Left lung (tissue), 10 donors: ENCODE results near the gene RXFP1. TPM values are rescaled to one million over a fixed set of nuclear protein-coding genes. Genes with fewer than 3 reads are reported as not detected.

ENCODE experiments used
- ATAC-seq: fragments of 200-7000 bp; cut with Tn5 transposase; one replicate; pipeline ENCODE4 v1.9.1; 2020; ENCODE audit warnings: moderate library complexity
- DNase-seq, 4 donors: peaks; one replicate each; pipeline ENCODE4 v3.0.0-alpha.2; 2013 to 2020
- H3K27ac ChIP-seq, 2 donors: fragments of 200-600 bp; sonication (generic) in 1 of 2; one replicate each; pipeline versions ENCODE4 v1.5.0 to v1.8.0; 2020 to 2021
- H3K27me3 ChIP-seq, 2 donors: fragments of 200-600 bp; sonication (generic) in 1 of 2; one replicate each; pipeline versions ENCODE4 v1.5.0 to v1.8.0; 2020 to 2021
- H3K36me3 ChIP-seq, 2 donors: fragments of 200-600 bp; sonication (generic) in 1 of 2; one replicate each; pipeline versions ENCODE4 v1.5.0 to v1.8.0; 2020 to 2021
- H3K4me1 ChIP-seq, 2 donors: fragments of 200-600 bp; one replicate each; pipeline ENCODE4 v1.8.0; 2021
- H3K4me3 ChIP-seq, 2 donors: fragments of 200-600 bp; sonication (generic) in 1 of 2; one replicate each; pipeline versions ENCODE4 v1.5.0 to v1.8.0; 2020 to 2021; ENCODE audit warnings: mild to moderate bottlenecking in 1 of 2
- H3K9me3 ChIP-seq, 2 donors: fragments of 200-600 bp; sonication (generic) in 1 of 2; one replicate each; pipeline versions ENCODE4 v1.5.0 to v1.8.0; 2020 to 2021
- CTCF ChIP-seq, 2 donors: fragments of 200-600 bp; sonication (generic) in 1 of 2; IDR thresholded peaks; one replicate each; pipeline versions ENCODE4 v1.5.0 to v1.8.0; 2021; ENCODE audit warnings: antibody characterized with exemption in 2 of 2
- intact Hi-C, 2 donors: fragments of 100-400 bp; cut with DNase I; formaldehyde crosslinking; loops; one replicate each; pipeline versions ENCODE4 v1.11.2 to v1.14.2; 2022
- polyA plus RNA-seq, 6 donors: library from polyadenylated mRNA; unstranded; fragments of 120-200 nt; gene quantifications; one replicate each; pipeline ENCODE4 v1.2.1, GENCODE V29; 2013; ENCODE audit not compliant: insufficient read length in 6 of 6
- total RNA-seq, 2 donors: library from RNA; stranded (reverse); fragmentation: NEBNext Ultra II Directional; extraction: Animal tissue kit (Norgen Biotek cat#: 25700); gene quantifications; one replicate each; pipeline ENCODE4 v1.2.1, GENCODE V29; 2021
- donor health status: DM: no; HTN: yes; CAD: no.
- donor health status: DM: no; HTN: no; CAD: no.

The RXFP1 gene
- total and polyA plus RNA-seq, 8 donors = 2.7 to 10.2 (median 7.4) TPM

- ATAC-seq = no peak
- TF ChIP-seq CTCF (IDR thresholded peaks at IDR 0.05) = no peak
- peak overlapping the region in 1 of 2 donors; percentile 61 for H3K27ac ChIP-seq
- no peak for DNase-seq
- no peaks in the 10 kb centered on the region for H3K9me3 ChIP-seq
- intact Hi-C loops = no loop called here
- H3K4me3 ChIP-seq = no peak overlapping the region
- H3K4me1 ChIP-seq = no peaks in the 10 kb centered on the region
- no peaks in the 10 kb centered on the region for H3K27me3 ChIP-seq
- H3K36me3 ChIP-seq = no peaks in the 10 kb centered on the region
Observed at GRCh38 chr4:158523990-158524535, 2.4 kb downstream of the RXFP1 start.

GRCh38 chr4:158527516-158527915, 5.8 kb downstream of the RXFP1 start:
- no peak overlapping the region for H3K27ac ChIP-seq
- H3K4me1 ChIP-seq = no peaks in the 10 kb centered on the region
- no peaks in the 10 kb centered on the region for H3K36me3 ChIP-seq
- no peak for TF ChIP-seq CTCF (IDR thresholded peaks at IDR 0.05)
- H3K9me3 ChIP-seq = no peaks in the 10 kb centered on the region
- DNase-seq (no peak), ATAC-seq (no peak)
- intact Hi-C loops = no loop called here
- H3K27me3 ChIP-seq = no peaks in the 10 kb centered on the region
- H3K4me3 ChIP-seq = no peak overlapping the region

GRCh38 chr4:158529505-158529904, 7.8 kb downstream of the RXFP1 start:
- H3K36me3 ChIP-seq = no peaks in the 10 kb centered on the region
- intact Hi-C loops = no loop called here
- no peak overlapping the region for H3K27ac ChIP-seq
- TF ChIP-seq CTCF (IDR thresholded peaks at IDR 0.05) = no peak
- no peaks in the 10 kb centered on the region for H3K9me3 ChIP-seq
- DNase-seq (no peak), ATAC-seq (no peak)
- no peaks in the 10 kb centered on the region for H3K27me3 ChIP-seq
- no peak overlapping the region for H3K4me3 ChIP-seq
- no peaks in the 10 kb centered on the region for H3K4me1 ChIP-seq

GRCh38 chr4:158530381-158530780, 8.7 kb downstream of the RXFP1 start:
- ATAC-seq (no peak), DNase-seq (no peak)
- Histone ChIP-seq H3K4me3 (no peak overlapping the region), H3K36me3 (no peaks in the 10 kb centered on the region), H3K4me1 (no peaks in the 10 kb centered on the region), H3K27me3 (no peaks in the 10 kb centered on the region), H3K9me3 (no peaks in the 10 kb centered on the region), H3K27ac (no peak overlapping the region)
- no peak for TF ChIP-seq CTCF (IDR thresholded peaks at IDR 0.05)
- intact Hi-C loops = no loop called here

- no peak overlapping the region for H3K27ac ChIP-seq
- H3K9me3 ChIP-seq = no peaks in the 10 kb centered on the region
- intact Hi-C loops = no loop called here
- no peaks in the 10 kb centered on the region for H3K27me3 ChIP-seq
- ATAC-seq (no peak), DNase-seq (no peak)
- H3K4me1 ChIP-seq = no peaks in the 10 kb centered on the region
- TF ChIP-seq CTCF (IDR thresholded peaks at IDR 0.05) = no peak
- no peak overlapping the region for H3K4me3 ChIP-seq
- H3K36me3 ChIP-seq = no peaks in the 10 kb centered on the region
Observed at GRCh38 chr4:158530898-158531297, 9.2 kb downstream of the RXFP1 start.
